Measurements from ENCODE around the gene CACUL1.

Gene CACUL1

DNA sequence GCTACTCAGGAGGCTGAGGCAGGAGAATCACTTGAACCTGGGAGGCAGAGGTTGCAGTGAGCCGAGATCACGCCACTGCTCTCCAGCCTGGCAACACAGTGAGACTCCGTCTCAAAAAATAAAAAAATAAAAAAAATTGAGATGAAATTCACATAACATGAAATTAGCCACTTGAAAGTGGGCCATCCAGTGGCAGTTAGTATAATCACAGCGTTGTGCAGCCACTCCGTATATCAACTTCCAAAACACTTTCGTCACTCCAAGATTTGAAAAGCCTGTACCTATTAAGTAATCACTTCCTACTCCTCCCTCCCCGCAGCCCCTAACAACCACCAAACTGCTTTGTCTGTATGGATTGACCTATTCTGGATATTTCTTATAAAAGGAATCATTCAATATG lies 20.7 kb upstream of the CACUL1 start:
- H3K4me1 ChIP-seq = no peaks in the 10 kb centered on the region
- no peak overlapping the region for H3K9ac ChIP-seq
- no peak overlapping the region for H3K27ac ChIP-seq
- no peaks in the 10 kb centered on the region for H3K27me3 ChIP-seq
- no peak overlapping the region for H3K4me3 ChIP-seq
- no peak overlapping the region for H3K4me2 ChIP-seq
- peaks cover 34 to 81% (median 66%) of the 10 kb centered on the region in 11 experiments for H3K9me3 ChIP-seq (replicated peaks in 1 of 11)
- H4K20me1 ChIP-seq = no peaks in the 10 kb centered on the region
- TF ChIP-seq Cebpa-rat (IDR thresholded peaks at IDR 0.05) = no peak
- no peaks in the 10 kb centered on the region for H3K36me3 ChIP-seq

DNA sequence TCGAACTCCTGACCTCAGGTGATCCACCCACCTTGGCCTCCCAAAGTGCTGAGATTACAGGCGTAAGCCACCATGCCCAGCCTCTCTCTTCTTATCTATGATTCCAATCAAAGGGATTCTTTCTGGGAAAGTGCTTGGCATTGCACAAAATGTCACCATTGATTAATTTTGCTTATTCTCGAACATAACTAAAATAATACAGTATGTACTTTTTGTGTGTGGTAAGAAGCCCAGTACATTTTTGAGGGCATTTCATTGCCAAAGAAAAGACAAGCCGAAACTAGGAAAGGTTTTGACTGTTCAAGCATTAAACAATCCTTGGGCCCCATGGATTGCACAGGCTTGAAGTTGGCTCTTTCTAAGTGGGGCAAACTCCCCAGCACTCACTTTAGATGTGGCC lies 18.3 kb upstream of the CACUL1 start:
- TF ChIP-seq Cebpa-rat (IDR thresholded peaks at IDR 0.05) = no peak
- Histone ChIP-seq H3K4me1 (no peaks in the 10 kb centered on the region), H3K27ac (no peak overlapping the region), H3K36me3 (no peaks in the 10 kb centered on the region), H3K4me3 (no peak overlapping the region), H3K9ac (no peak overlapping the region), H3K27me3 (no peaks in the 10 kb centered on the region), H4K20me1 (no peaks in the 10 kb centered on the region), H3K4me2 (no peak overlapping the region), H3K9me3 (replicated peaks in 1 of 11) (peaks cover 38 to 69% (median 53%) of the 10 kb centered on the region in 11 experiments)

DNA sequence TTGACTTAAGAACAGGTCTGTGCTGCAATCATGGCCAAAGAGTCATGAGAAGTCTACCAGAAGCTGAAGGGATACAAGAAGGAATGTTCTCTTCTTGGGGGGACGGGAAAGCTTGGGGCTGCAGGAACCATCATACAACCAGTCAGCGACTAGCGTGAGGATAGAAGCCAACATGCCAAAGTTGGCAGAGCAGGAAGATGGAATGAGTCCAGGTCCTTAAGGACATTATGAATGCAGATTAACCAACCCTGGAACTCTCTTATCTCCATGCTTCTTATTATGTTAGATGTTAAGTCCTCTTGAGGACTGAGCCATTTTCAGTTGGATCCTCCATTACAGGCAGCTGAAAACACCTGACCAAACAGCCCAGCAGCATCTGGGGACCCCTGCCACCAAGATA lies 17.2 kb upstream of the CACUL1 start:
- no peak overlapping the region for H3K4me2 ChIP-seq

DNA sequence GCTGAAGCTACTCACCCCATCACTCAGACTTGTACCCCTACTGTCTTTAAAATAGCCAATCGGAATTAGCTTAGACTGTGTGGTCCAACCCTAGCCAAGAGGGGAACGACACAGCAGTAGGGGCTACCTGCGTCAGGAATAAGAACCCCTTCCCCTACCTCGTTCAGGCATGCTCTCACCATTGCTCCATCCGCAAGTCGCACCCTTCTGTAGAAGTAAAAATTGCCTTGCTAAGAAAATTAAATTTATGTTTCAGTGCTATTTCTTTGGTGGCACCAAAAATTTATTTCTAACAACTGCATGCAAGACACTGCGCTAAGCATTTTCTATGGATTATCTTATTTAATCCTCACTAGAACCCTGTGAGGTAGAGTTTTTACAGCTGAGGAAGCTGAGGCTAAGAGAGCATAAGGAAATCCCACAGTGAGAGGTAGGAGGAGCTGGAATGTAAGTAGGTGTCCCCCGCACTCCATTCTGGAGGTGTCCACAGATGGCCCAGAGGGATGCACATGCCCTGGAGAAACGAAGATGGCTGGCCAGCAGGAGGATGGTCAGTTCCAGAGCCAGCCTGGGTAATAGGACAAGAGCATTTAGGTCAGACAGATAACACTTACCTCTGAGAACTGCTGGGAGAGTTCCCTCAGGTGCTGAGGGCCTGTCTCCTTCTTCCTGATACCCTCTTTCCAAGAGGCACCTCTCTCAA lies 15.3 kb upstream of the CACUL1 start:
- peaks cover 11 to 39% (median 28%) of the 10 kb centered on the region in 11 experiments for H3K9me3 ChIP-seq (replicated peaks in 1 of 11)
- H4K20me1 ChIP-seq = no peaks in the 10 kb centered on the region
- H3K36me3 ChIP-seq = no peaks in the 10 kb centered on the region
- no peak overlapping the region for H3K4me3 ChIP-seq
- no peak overlapping the region for H3K4me2 ChIP-seq
- no peak overlapping the region for H3K9ac ChIP-seq
- no peak overlapping the region for H3K27ac ChIP-seq
- H3K27me3 ChIP-seq = no peaks in the 10 kb centered on the region
- TF ChIP-seq Cebpa-rat (IDR thresholded peaks at IDR 0.05) = no peak
- H3K4me1 ChIP-seq = no peaks in the 10 kb centered on the region

More for the DNA sequence above, 17.2 kb upstream of the CACUL1 start:
- Histone ChIP-seq H4K20me1 (no peaks in the 10 kb centered on the region), H3K27me3 (no peaks in the 10 kb centered on the region), H3K27ac (no peak overlapping the region), H3K36me3 (no peaks in the 10 kb centered on the region), H3K4me1 (no peaks in the 10 kb centered on the region), H3K9me3 (replicated peaks in 1 of 11) (peaks cover 28 to 58% (median 43%) of the 10 kb centered on the region in 11 experiments), H3K4me3 (no peak overlapping the region), H3K9ac (no peak overlapping the region)
- TF ChIP-seq Cebpa-rat (IDR thresholded peaks at IDR 0.05) = no peak

DNA sequence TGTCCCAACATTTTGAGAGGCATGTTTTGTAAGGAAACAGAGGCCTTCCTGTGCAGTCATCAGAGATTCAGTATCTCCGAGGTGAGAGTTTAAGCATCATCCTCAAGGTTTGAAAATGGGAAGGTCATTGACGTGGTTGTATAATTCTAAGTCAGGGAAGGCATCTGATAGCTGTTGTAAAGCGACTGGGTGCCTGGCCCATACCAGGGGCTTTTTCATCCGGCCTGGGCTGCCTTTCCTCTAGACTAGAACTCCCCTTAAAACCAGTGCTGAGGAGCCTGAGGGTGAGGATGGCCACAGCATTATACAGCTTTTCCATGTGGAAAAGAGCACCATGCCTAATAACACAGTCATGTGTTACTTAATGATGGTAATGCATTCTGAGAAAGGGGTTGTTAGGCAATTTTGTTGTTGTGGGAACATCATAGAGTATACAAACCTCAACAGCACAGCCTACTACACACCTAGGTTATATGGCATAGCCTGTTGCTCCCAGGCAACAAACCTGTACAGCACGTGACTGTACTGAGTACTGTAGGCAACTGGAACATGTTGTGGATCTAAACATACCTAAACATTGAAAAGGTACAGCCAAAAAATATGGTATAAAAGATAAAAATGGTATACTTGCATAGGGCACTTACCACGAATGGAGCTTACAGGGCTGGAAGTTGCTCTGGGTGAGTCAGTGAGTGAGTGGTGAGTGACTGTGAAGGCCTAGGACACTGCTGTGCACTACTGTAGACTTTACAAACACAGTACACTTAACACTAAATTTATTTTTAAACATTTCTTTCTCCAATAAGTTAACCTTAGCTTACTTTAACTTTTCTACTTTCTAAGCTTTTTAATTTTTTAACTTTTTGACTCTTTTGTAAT lies 13.5 kb upstream of the CACUL1 start:
- no peaks in the 10 kb centered on the region for H3K36me3 ChIP-seq
- peaks cover 11 to 31% (median 24%) of the 10 kb centered on the region in 11 experiments for H3K9me3 ChIP-seq (replicated peaks in 1 of 11)
- no peak overlapping the region for H3K9ac ChIP-seq

DNA sequence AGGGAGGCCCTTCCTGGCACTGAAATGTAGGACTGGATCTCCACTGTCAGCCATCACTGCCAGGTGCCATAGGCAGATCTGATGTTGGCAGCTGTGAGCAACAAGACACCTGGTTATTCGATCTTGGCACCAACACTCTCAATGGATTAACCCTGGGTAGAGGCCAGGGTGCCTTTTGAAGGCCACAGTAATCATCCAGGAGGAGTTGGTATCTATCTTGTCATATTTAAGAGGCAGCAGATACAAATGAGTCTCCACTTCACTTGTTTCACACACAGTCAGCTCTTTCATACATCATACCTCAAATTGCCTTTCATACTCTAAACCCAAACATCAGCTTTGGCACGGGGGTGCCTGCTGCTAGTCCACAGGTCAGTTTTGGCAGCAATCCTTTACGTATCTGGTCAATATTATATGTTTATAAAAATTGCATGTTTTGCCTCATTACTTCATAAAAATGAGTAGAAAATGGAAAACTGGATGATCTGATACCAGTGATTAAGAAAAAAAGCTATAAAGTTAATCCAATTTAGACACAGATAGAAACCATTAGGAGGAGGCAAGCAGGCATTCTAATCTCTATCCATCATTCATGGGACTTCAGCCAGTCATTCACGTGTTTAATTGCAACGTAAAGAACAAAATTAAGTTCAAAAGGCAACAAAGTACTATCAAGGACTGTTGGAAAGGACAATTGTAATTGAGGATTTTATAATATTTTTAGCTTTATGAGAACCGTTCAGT lies 12.7 kb upstream of the CACUL1 start:
- Histone ChIP-seq H3K4me3 (no peak overlapping the region), H3K9me3 (replicated peaks in 1 of 11) (peaks cover 11 to 31% (median 24%) of the 10 kb centered on the region in 11 experiments), H3K4me2 (no peak overlapping the region), H3K36me3 (no peaks in the 10 kb centered on the region), H3K9ac (no peak overlapping the region), H4K20me1 (no peaks in the 10 kb centered on the region), H3K4me1 (no peaks in the 10 kb centered on the region), H3K27ac (no peak overlapping the region), H3K27me3 (no peaks in the 10 kb centered on the region)
- no peak for TF ChIP-seq Cebpa-rat (IDR thresholded peaks at IDR 0.05)

More for the DNA sequence above, 13.5 kb upstream of the CACUL1 start:
- no peak overlapping the region for H3K4me3 ChIP-seq
- no peaks in the 10 kb centered on the region for H4K20me1 ChIP-seq
- no peaks in the 10 kb centered on the region for H3K4me1 ChIP-seq
- no peaks in the 10 kb centered on the region for H3K27me3 ChIP-seq
- no peak overlapping the region for H3K4me2 ChIP-seq
- no peak overlapping the region for H3K27ac ChIP-seq
- TF ChIP-seq Cebpa-rat (IDR thresholded peaks at IDR 0.05) = no peak

DNA sequence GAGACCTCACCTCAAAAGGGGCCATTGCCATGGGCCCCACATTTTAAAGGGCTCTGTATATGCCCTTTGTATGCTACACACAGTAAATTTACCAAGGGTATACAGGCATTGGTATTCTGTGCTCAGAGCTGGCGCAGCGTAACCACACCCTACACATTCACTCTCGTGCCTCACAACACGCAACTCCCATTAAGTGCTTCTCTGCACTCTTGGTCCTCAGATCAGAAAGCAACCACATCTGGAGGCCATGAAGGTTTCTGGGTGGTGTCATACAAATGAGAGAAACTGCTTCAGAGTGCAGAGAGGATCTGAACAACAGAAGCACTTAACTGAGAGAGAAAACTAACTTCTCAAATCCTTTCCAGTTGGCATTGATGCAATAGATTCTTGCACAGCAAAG lies 9.4 kb upstream of the CACUL1 start:
- no peaks in the 10 kb centered on the region for H3K27me3 ChIP-seq
- H3K4me3 ChIP-seq = no peak overlapping the region
- H3K4me2 ChIP-seq = no peak overlapping the region
- H3K36me3 ChIP-seq = no peaks in the 10 kb centered on the region
- no peak overlapping the region for H3K9ac ChIP-seq
- TF ChIP-seq Cebpa-rat (IDR thresholded peaks at IDR 0.05) = no peak
- no peak overlapping the region for H3K27ac ChIP-seq
- H4K20me1 ChIP-seq = no peaks in the 10 kb centered on the region
- H3K4me1 ChIP-seq = no peaks in the 10 kb centered on the region
- peaks cover 0 to 8% (median 0%) of the 10 kb centered on the region in 11 experiments; a peak in 5 of 22 replicates for H3K9me3 ChIP-seq (replicated peaks in 1 of 11)

DNA sequence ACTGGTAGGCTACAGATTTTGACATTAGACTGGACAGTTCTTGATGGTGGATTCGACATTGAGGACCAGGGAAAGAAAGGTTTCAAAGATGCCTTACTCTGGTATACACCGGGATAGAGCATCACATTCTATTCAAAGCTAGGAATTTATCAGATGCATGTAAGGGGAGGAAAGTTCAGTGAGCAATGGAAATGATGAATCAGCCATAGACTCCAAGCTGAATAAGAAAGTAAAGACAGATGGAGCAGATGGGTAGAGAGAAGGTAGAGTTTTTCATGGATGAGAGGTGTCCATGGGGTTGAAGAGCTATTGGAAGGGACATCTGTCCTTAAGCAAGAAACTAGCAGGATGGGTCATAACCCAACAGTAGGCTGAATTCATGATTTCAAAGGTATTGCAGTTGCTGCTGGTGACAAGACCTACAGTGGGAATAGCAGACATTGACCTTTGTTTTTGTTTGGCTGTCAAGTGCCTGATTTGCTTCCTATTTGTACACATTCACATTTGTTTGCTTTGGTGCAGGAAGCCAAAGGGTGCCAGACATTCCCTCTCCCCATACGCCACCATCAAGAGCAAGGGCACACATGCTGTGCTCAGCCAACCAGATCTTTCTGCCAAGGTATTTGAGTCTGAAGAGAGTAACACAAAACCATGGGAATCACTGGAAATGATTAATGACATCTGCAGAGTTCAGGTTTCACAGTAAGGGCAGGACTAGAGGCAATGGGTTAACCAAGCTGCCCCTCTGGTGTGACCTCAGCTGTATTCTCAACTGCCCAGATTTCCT lies 8.6 kb upstream of the CACUL1 start:
- Histone ChIP-seq H3K9ac (no peak overlapping the region), H3K9me3 (replicated peaks in 1 of 11) (peaks cover 0 to 8% (median 0%) of the 10 kb centered on the region in 11 experiments; a peak in 5 of 22 replicates), H4K20me1 (no peaks in the 10 kb centered on the region), H3K36me3 (no peaks in the 10 kb centered on the region), H3K4me2 (no peak overlapping the region), H3K4me3 (no peak overlapping the region), H3K27me3 (no peaks in the 10 kb centered on the region), H3K27ac (no peak overlapping the region), H3K4me1 (no peaks in the 10 kb centered on the region)
- TF ChIP-seq Cebpa-rat (IDR thresholded peaks at IDR 0.05) = no peak

Data from BLaER1 treated with 17β-estradiol and CSF1 and Interleukin-3, amounts not matched to agents 10 nM and 100 nM (cell line).